HG02642 (cell line): ENCODE results near the gene SLCO4C1.

ENCODE experiments used
- ATAC-seq: cut with Tn5 transposase; IDR thresholded peaks from one replicate; pipeline ENCODE4 v1.9.1; 2021; ENCODE audit warnings: mild to moderate bottlenecking; ENCODE audit not compliant: unreplicated experiment, poor library complexity

SLCO4C1 gene

GRCh38 chr5:102271759-102272158 lies 24.3 kb downstream of the SLCO4C1 start:
- no peak for ATAC-seq

GRCh38 chr5:102270036-102270435 lies 26.0 kb downstream of the SLCO4C1 start:
- ATAC-seq, result no peak

- no peak for ATAC-seq
These were observed 33.4 kb downstream of the SLCO4C1 start for GRCh38 chr5:102262688-102263087.

GRCh38 chr5:102249381-102249780 lies 46.7 kb downstream of the SLCO4C1 start:
- ATAC-seq, result no peak

GRCh38 chr5:102243213-102243612 lies 52.9 kb downstream of the SLCO4C1 start:
- no peak for ATAC-seq

GRCh38 chr5:102241809-102242421 lies 54.2 kb downstream of the SLCO4C1 start:
- ATAC-seq, result no peak

- ATAC-seq, result peak; percentile 77
These were observed 64.1 kb downstream of the SLCO4C1 start for GRCh38 chr5:102231693-102232619.

- no peak for ATAC-seq
These were observed 66.4 kb downstream of the SLCO4C1 start for GRCh38 chr5:102229685-102230084.

GRCh38 chr5:102226321-102226720 lies 69.8 kb downstream of the SLCO4C1 start:
- no peak for ATAC-seq

GRCh38 chr5:102223542-102224477 lies 72.3 kb downstream of the SLCO4C1 start:
- no peak for ATAC-seq

GRCh38 chr5:102222772-102223171 lies 73.3 kb downstream of the SLCO4C1 start:
- ATAC-seq, result no peak

GRCh38 chr5:102221949-102222348 lies 74.1 kb downstream of the SLCO4C1 start:
- no peak for ATAC-seq

GRCh38 chr5:102218159-102218558 lies 77.9 kb downstream of the SLCO4C1 start:
- no peak for ATAC-seq

GRCh38 chr5:102216678-102217077 lies 79.4 kb downstream of the SLCO4C1 start:
- ATAC-seq, result no peak

- ATAC-seq, result no peak
These were observed 84.9 kb downstream of the SLCO4C1 start for GRCh38 chr5:102211165-102211564.

- ATAC-seq, result no peak
These were observed 95.2 kb downstream of the SLCO4C1 start for GRCh38 chr5:102200861-102201260.

GRCh38 chr5:102196481-102196880 lies 99.6 kb downstream of the SLCO4C1 start:
- ATAC-seq, result no peak
